ENCODE measurements around the gene RAB18. TPM values are rescaled to one million over a fixed set of nuclear protein-coding genes. Genes with fewer than 3 reads are reported as not detected.

RAB18 gene
- total RNA-seq, 4 donors from 2014 or later: 40.4 to 72.6 (median 56.9) TPM

- 86 to 95% methylated on average over 3 of the region's 3 CpGs for WGBS, 2 donors
- H3K27me3 ChIP-seq: no peaks in the 10 kb centered on the region
- H3K9me3 ChIP-seq: no peaks in the 10 kb centered on the region
- TF ChIP-seq POLR2A (IDR thresholded peaks at IDR 0.05): no peak
- TF ChIP-seq CTCF (IDR thresholded peaks at IDR 0.05): peak in 1 of 6 experiments; percentile 2
- intact Hi-C loops (cut with DNase I): no loop called here
- no peak overlapping the region for H3K4me3 ChIP-seq
- no peak for DNase-seq
- peaks cover 0 to 10% (median 0%) of the 10 kb centered on the region in 3 donors for H3K36me3 ChIP-seq
- H3K4me1 ChIP-seq: peaks cover 0 to 47% (median 20%) of the 10 kb centered on the region in 3 donors
- peak overlapping the region in 3 of 4 donors; percentile 15 to 68 (median 19) for H3K27ac ChIP-seq
Measured at GRCh38 chr10:27529010-27529783, 25.1 kb downstream of the RAB18 start.

GRCh38 chr10:27530477-27530876 is 26.4 kb downstream of the RAB18 start:
- peaks cover 0 to 41% (median 18%) of the 10 kb centered on the region in 3 donors for H3K4me1 ChIP-seq
- no peaks in the 10 kb centered on the region for H3K27me3 ChIP-seq

GRCh38 chr10:27531336-27531847 is 27.3 kb downstream of the RAB18 start:
- no peak for DNase-seq
- Histone ChIP-seq H3K4me1 (peaks cover 0 to 32% (median 11%) of the 10 kb centered on the region in 3 donors), H3K27ac (no peak overlapping the region), H3K9me3 (no peaks in the 10 kb centered on the region), H3K4me3 (no peak overlapping the region), H3K36me3 (peaks cover 0 to 31% (median 3%) of the 10 kb centered on the region in 3 donors), H3K27me3 (no peaks in the 10 kb centered on the region)
- intact Hi-C loops (cut with DNase I): no loop called here
- no peak for TF ChIP-seq POLR2A (IDR thresholded peaks at IDR 0.05)
- TF ChIP-seq CTCF (IDR thresholded peaks at IDR 0.05): no peak
- 93 to 96% methylated on average over 3 of the region's 3 CpGs for WGBS, 2 donors

More at GRCh38 chr10:27530477-27530876, 26.4 kb downstream of the RAB18 start:
- intact Hi-C loops (cut with DNase I): no loop called here
- DNase-seq: no peak
- no peak for TF ChIP-seq POLR2A (IDR thresholded peaks at IDR 0.05)
- no peak for TF ChIP-seq CTCF (IDR thresholded peaks at IDR 0.05)
- peaks cover 0 to 22% (median 0%) of the 10 kb centered on the region in 3 donors for H3K36me3 ChIP-seq
- H3K27ac ChIP-seq: peak overlapping the region in 1 of 4 donors; percentile 68
- H3K4me3 ChIP-seq: no peak overlapping the region
- H3K9me3 ChIP-seq: no peaks in the 10 kb centered on the region
- 90 to 92% methylated on average over 1 of the region's 1 CpG for WGBS, 2 donors

GRCh38 chr10:27534161-27534700 is 30.1 kb downstream of the RAB18 start:
- DNase-seq: no peak
- Histone ChIP-seq H3K27ac (no peak overlapping the region), H3K4me1 (peaks cover 0 to 12% (median 7%) of the 10 kb centered on the region in 3 donors), H3K4me3 (no peak overlapping the region), H3K27me3 (no peaks in the 10 kb centered on the region), H3K36me3 (peaks cover 0 to 60% (median 6%) of the 10 kb centered on the region in 3 donors), H3K9me3 (no peaks in the 10 kb centered on the region)
- intact Hi-C loops (cut with DNase I): no loop called here
- 83 to 92% methylated on average over 2 of the region's 2 CpGs for WGBS, 2 donors
- TF ChIP-seq CTCF (IDR thresholded peaks at IDR 0.05) (no peak), POLR2A (IDR thresholded peaks at IDR 0.05) (no peak)

- Histone ChIP-seq H3K4me3 (no peak overlapping the region), H3K4me1 (peaks cover 0 to 1% (median 0%) of the 10 kb centered on the region in 3 donors), H3K9me3 (no peaks in the 10 kb centered on the region), H3K36me3 (peaks cover 0 to 66% (median 6%) of the 10 kb centered on the region in 3 donors), H3K27me3 (no peaks in the 10 kb centered on the region), H3K27ac (no peak overlapping the region)
- no peak for DNase-seq
- intact Hi-C loops (cut with DNase I): no loop called here
- TF ChIP-seq CTCF (IDR thresholded peaks at IDR 0.05) (no peak), POLR2A (IDR thresholded peaks at IDR 0.05) (no peak)
- WGBS, 2 donors: 98% methylated on average over 4 of the region's 4 CpGs
Measured at GRCh38 chr10:27535317-27535716, 31.2 kb downstream of the RAB18 start.
